Epithelial cell of esophagus (primary cell): ENCODE results near the gene SLC25A26.
"Not testable (repeated sequence)": the region's sequence is repeated elsewhere in the genome, so short reads cannot be mapped to it uniquely, and the experiment has no call there.

ENCODE experiments used
- DNase-seq: peaks from one replicate; pipeline ENCODE4 v3.0.0; 2010; ENCODE audit warnings: low read depth
- H3K4me3 ChIP-seq: 2 replicates; pipeline ENCODE4 v1.5.1; 2011; ENCODE audit warnings: mild to moderate bottlenecking, low read length, control low read depth
- CTCF ChIP-seq: IDR thresholded peaks from 2 replicates; pipeline ENCODE4 v1.5.1; 2011; ENCODE audit warnings: low read depth, mild to moderate bottlenecking, low read length, control low read depth, inconsistent platforms; ENCODE audit not compliant: insufficient read depth; ENCODE audit errors: missing control alignments

The SLC25A26 gene

DNA sequence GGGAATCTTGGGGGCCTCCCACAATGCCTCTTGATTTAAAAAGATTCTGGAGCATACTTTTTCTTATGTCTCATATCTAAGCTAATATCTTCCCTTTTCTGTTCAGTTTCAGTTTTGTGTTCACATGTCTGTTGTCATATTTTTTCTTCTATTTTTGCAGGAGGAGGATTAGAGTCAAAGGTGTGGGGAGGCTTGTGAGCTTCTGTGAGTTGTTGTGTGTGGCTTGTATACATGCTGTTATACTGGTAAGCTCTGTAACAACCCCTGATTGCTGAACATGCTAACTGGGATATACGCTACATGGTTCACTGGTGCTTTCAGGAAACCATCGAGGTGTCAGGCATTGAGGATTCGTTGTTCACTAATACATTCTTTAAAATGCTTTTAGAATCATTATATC, 83.5 kb downstream of the SLC25A26 start:
- DNase-seq: no peak
- no peak overlapping the region for H3K4me3 ChIP-seq
- TF ChIP-seq CTCF: no peak

DNA sequence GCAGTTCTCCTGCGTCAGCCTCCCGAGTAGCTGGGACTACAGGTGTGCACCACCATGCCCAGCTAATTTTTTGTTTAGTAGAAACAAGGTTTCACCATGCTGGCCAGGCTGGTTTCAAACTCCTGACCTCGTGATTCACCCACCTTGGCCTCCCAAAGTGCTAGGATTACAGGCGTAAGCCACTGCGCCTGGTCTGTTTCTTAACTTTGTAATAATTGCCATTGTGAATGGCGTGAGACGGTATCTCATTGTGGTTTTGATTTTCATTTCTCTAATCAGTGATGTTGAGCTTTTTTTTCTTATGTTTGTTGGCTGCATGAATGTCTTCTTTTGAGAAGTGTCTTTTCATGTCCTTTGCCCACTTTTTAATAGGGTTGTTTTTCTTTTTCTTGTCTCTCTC, 85.3 kb downstream of the SLC25A26 start:
- DNase-seq, H3K4me3 ChIP-seq: not testable (repeated sequence)

DNA sequence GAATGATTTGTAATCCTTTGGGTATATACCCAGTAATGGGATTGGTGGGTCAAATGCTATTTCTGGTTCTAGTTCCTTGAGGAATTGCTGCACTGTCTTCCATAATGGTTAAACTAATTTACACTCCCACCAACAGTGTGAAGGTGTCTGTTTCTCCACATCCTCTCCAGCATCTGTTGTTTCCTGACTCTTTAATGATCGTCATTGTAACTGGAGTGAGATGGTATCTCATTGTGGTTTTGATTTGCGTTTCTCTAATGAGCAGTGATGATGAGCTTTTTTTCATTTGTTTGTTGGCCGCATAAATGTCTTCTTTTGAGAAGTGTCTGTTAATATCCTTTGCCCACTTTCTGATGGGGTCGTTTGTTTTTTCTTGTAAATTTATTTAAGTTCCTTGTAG, 86.2 kb downstream of the SLC25A26 start:
- not testable (repeated sequence) for H3K4me3 ChIP-seq, DNase-seq

- no peak for TF ChIP-seq CTCF
- no peak for DNase-seq
- no peak overlapping the region for H3K4me3 ChIP-seq
These were observed 91.2 kb downstream of the SLC25A26 start for GRCh38 chr3:66312039-66312438.

DNA sequence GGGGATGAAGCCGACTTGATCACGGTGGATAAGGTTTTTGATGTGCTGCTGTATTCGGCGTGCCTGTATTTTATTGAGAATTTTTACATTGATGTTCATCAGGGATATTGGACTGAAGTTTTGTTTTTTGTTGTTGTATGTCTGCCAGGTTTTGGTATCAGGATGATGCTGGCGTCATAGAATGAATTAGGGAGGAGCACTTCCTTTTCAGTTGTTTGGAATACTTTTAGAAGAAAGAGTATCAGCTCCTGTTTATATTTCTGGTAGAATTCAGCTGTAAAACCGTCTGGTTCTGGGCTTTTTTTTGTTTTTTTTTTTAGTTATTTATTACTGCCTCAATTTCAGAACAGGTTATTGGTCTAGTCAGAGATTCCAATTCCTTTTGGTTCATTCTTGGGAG, 93.7 kb downstream of the SLC25A26 start:
- no peak for DNase-seq
- TF ChIP-seq CTCF: no peak
- no peak overlapping the region for H3K4me3 ChIP-seq

DNA sequence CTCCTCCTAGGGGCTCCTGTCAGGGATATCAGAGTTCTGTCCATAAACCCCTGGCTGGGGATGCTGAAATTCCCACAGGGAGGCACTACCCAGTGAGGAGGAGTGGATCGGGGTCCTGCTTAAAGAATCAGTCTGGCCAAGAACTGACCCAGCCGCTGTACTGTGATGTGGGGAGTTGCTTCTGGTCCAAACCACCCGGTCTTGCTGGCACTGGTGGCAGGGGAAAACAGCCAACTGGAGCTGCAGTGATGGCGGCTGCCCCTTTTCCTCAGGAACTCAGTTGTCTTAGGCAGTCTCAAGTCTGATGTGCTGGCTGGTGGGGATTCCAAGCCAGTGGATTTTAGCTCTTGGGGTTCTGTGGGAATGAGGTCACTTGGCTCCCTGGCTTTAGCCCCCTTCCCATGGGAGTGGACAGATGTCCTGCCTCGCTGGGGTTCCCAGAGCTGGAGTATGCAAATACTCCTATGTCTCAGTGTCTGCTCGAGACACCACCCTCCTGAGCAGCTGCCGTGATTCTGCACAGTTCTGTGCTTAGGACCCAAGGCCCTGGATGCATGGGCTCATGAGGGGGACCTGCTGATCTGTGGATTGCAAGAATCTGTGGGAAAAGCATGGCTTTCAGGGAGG, 97.1 kb downstream of the SLC25A26 start:
- DNase-seq: no peak
- H3K4me3 ChIP-seq: no peak overlapping the region
- TF ChIP-seq CTCF: no peak

GRCh38 chr3:66320390-66320789, 99.6 kb downstream of the SLC25A26 start:
- DNase-seq: no peak
- H3K4me3 ChIP-seq: no peak overlapping the region
- TF ChIP-seq CTCF: no peak

GRCh38 chr3:66322436-66322835, 101.6 kb downstream of the SLC25A26 start:
- no peak overlapping the region for H3K4me3 ChIP-seq
- TF ChIP-seq CTCF: no peak
- DNase-seq: no peak
